Measurements from ENCODE around the gene TBX10.

TBX10 gene

GRCh38 chr11:67657300-67657699 is 17.7 kb upstream of the TBX10 start:
- no peak overlapping the region for H3K23ac ChIP-seq (ENCODE audit: low read length)
- H4K8ac ChIP-seq (ENCODE audit: low read depth, low read length): no peak overlapping the region
- no CpG with 5 or more reads among the region's 3 CpGs for WGBS (ENCODE audit: extremely low coverage, insufficient coverage, insufficient read length)

GRCh38 chr11:67656278-67656922 is 16.8 kb upstream of the TBX10 start:
- Histone ChIP-seq H3K14ac (ENCODE audit: low read length) (no peak overlapping the region), H3K9ac (ENCODE audit: low read length) (no peak overlapping the region), H2BK5ac (ENCODE audit: low read depth, low read length, poor library complexity) (no peak overlapping the region), H3K27ac (ENCODE audit: low read depth, low read length) (no peak overlapping the region), H3K4me2 (ENCODE audit: low read length) (no peak overlapping the region), H3K23ac (ENCODE audit: low read length) (no peak overlapping the region), H3K79me2 (ENCODE audit: control insufficient read depth, insufficient read depth, low read length, poor library complexity) (no peaks in the 10 kb centered on the region), H3K4me1 (ENCODE audit: control insufficient read depth in 1 of 2, insufficient read depth in 2 of 2, low read length in 2 of 2) (no peaks in the 10 kb centered on the region), H2AK5ac (ENCODE audit: low read length) (no peak overlapping the region), H4K91ac (ENCODE audit: low read depth, low read length) (no peak overlapping the region), H3K4me3 (ENCODE audit: low read depth, low read length) (no peak overlapping the region), H3K27me3 (ENCODE audit: insufficient read depth, low read length) (no peaks in the 10 kb centered on the region), H4K8ac (ENCODE audit: low read depth, low read length) (no peak overlapping the region), H3K36me3 (ENCODE audit: control insufficient read depth in 1 of 2, insufficient read depth in 2 of 2, low read length in 2 of 2) (peaks cover 0 to 1% of the 10 kb centered on the region in 2 experiments), H4K12ac (ENCODE audit: low read depth, low read length) (no peak overlapping the region), H3K9me3 (ENCODE audit: insufficient read depth, low read depth, low read length) (peaks cover 8% of the 10 kb centered on the region), H2BK120ac (ENCODE audit: insufficient read depth, low read length, poor library complexity) (no peak overlapping the region), H3K79me1 (ENCODE audit: low read length) (no peaks in the 10 kb centered on the region), H3K4ac (ENCODE audit: low read depth, low read length) (no peak overlapping the region), H2AFZ (ENCODE audit: insufficient read depth, low read length, poor library complexity) (no peak overlapping the region), H3K18ac (ENCODE audit: low read length) (no peak overlapping the region), H2BK12ac (ENCODE audit: low read length) (no peak overlapping the region)
- no CpG with 5 or more reads among the region's 4 CpGs for WGBS (ENCODE audit: extremely low coverage, insufficient coverage, insufficient read length)
- no peak for DNase-seq

More at GRCh38 chr11:67657300-67657699, 17.7 kb upstream of the TBX10 start:
- Histone ChIP-seq H3K9me3 (ENCODE audit: insufficient read depth, low read depth, low read length) (peaks cover 8% of the 10 kb centered on the region), H3K4me1 (ENCODE audit: control insufficient read depth in 1 of 2, insufficient read depth in 2 of 2, low read length in 2 of 2) (no peaks in the 10 kb centered on the region), H2BK120ac (ENCODE audit: insufficient read depth, low read length, poor library complexity) (no peak overlapping the region), H3K4me3 (ENCODE audit: low read depth, low read length) (no peak overlapping the region), H4K91ac (ENCODE audit: low read depth, low read length) (no peak overlapping the region), H3K18ac (ENCODE audit: low read length) (no peak overlapping the region), H2BK12ac (ENCODE audit: low read length) (no peak overlapping the region), H3K27me3 (ENCODE audit: insufficient read depth, low read length) (no peaks in the 10 kb centered on the region), H3K36me3 (ENCODE audit: control insufficient read depth in 1 of 2, insufficient read depth in 2 of 2, low read length in 2 of 2) (peaks cover 0 to 1% of the 10 kb centered on the region in 2 experiments), H2AFZ (ENCODE audit: insufficient read depth, low read length, poor library complexity) (no peak overlapping the region), H2AK5ac (ENCODE audit: low read length) (no peak overlapping the region), H3K79me2 (ENCODE audit: control insufficient read depth, insufficient read depth, low read length, poor library complexity) (no peaks in the 10 kb centered on the region), H3K79me1 (ENCODE audit: low read length) (no peaks in the 10 kb centered on the region), H2BK5ac (ENCODE audit: low read depth, low read length, poor library complexity) (no peak overlapping the region), H3K14ac (ENCODE audit: low read length) (no peak overlapping the region), H3K9ac (ENCODE audit: low read length) (no peak overlapping the region), H3K4ac (ENCODE audit: low read depth, low read length) (no peak overlapping the region), H3K27ac (ENCODE audit: low read depth, low read length) (no peak overlapping the region), H4K12ac (ENCODE audit: low read depth, low read length) (no peak overlapping the region), H3K4me2 (ENCODE audit: low read length) (no peak overlapping the region)
- DNase-seq: no peak

- Histone ChIP-seq H3K9me3 (ENCODE audit: insufficient read depth, low read depth, low read length) (peaks cover 12% of the 10 kb centered on the region), H3K4me1 (ENCODE audit: control insufficient read depth in 1 of 2, insufficient read depth in 2 of 2, low read length in 2 of 2) (no peaks in the 10 kb centered on the region), H4K91ac (ENCODE audit: low read depth, low read length) (no peak overlapping the region), H3K4me2 (ENCODE audit: low read length) (no peak overlapping the region), H4K12ac (ENCODE audit: low read depth, low read length) (no peak overlapping the region), H3K27me3 (ENCODE audit: insufficient read depth, low read length) (no peaks in the 10 kb centered on the region), H3K9ac (ENCODE audit: low read length) (no peak overlapping the region), H2BK12ac (ENCODE audit: low read length) (no peak overlapping the region), H3K79me1 (ENCODE audit: low read length) (no peaks in the 10 kb centered on the region), H3K23ac (ENCODE audit: low read length) (no peak overlapping the region), H4K8ac (ENCODE audit: low read depth, low read length) (no peak overlapping the region), H3K4me3 (ENCODE audit: low read depth, low read length) (no peak overlapping the region), H3K27ac (ENCODE audit: low read depth, low read length) (no peak overlapping the region), H3K4ac (ENCODE audit: low read depth, low read length) (no peak overlapping the region), H3K18ac (ENCODE audit: low read length) (no peak overlapping the region), H3K79me2 (ENCODE audit: control insufficient read depth, insufficient read depth, low read length, poor library complexity) (no peaks in the 10 kb centered on the region), H2AFZ (ENCODE audit: insufficient read depth, low read length, poor library complexity) (no peak overlapping the region), H2BK120ac (ENCODE audit: insufficient read depth, low read length, poor library complexity) (no peak overlapping the region), H3K36me3 (ENCODE audit: control insufficient read depth in 1 of 2, insufficient read depth in 2 of 2, low read length in 2 of 2) (peaks cover 0 to 1% of the 10 kb centered on the region in 2 experiments), H2AK5ac (ENCODE audit: low read length) (no peak overlapping the region), H2BK5ac (ENCODE audit: low read depth, low read length, poor library complexity) (no peak overlapping the region), H3K14ac (ENCODE audit: low read length) (no peak overlapping the region)
- no peak for DNase-seq
- no CpG with 5 or more reads among the region's 9 CpGs for WGBS (ENCODE audit: extremely low coverage, insufficient coverage, insufficient read length)
These were observed 14.7 kb upstream of the TBX10 start for GRCh38 chr11:67654225-67654624.

- no peak overlapping the region for H2BK12ac ChIP-seq (ENCODE audit: low read length)
- no peak overlapping the region for H4K91ac ChIP-seq (ENCODE audit: low read depth, low read length)
- H3K9ac ChIP-seq (ENCODE audit: low read length): no peak overlapping the region
- peaks cover 12% of the 10 kb centered on the region for H3K9me3 ChIP-seq (ENCODE audit: insufficient read depth, low read depth, low read length)
- H3K27ac ChIP-seq (ENCODE audit: low read depth, low read length): no peak overlapping the region
- no peak for DNase-seq
- no CpG with 5 or more reads among the region's 15 CpGs for WGBS (ENCODE audit: extremely low coverage, insufficient coverage, insufficient read length)
- H4K8ac ChIP-seq (ENCODE audit: low read depth, low read length): no peak overlapping the region
- no peak overlapping the region for H3K18ac ChIP-seq (ENCODE audit: low read length)
- H4K12ac ChIP-seq (ENCODE audit: low read depth, low read length): no peak overlapping the region
- H2BK5ac ChIP-seq (ENCODE audit: low read depth, low read length, poor library complexity): no peak overlapping the region
- H3K4me1 ChIP-seq (ENCODE audit: control insufficient read depth in 1 of 2, insufficient read depth in 2 of 2, low read length in 2 of 2): no peaks in the 10 kb centered on the region
- H3K79me2 ChIP-seq (ENCODE audit: control insufficient read depth, insufficient read depth, low read length, poor library complexity): no peaks in the 10 kb centered on the region
- no peaks in the 10 kb centered on the region for H3K79me1 ChIP-seq (ENCODE audit: low read length)
- H3K36me3 ChIP-seq (ENCODE audit: control insufficient read depth in 1 of 2, insufficient read depth in 2 of 2, low read length in 2 of 2): peaks cover 0 to 1% of the 10 kb centered on the region in 2 experiments
- H2AFZ ChIP-seq (ENCODE audit: insufficient read depth, low read length, poor library complexity): no peak overlapping the region
- H3K4me3 ChIP-seq (ENCODE audit: low read depth, low read length): no peak overlapping the region
- no peak overlapping the region for H3K4ac ChIP-seq (ENCODE audit: low read depth, low read length)
- H3K14ac ChIP-seq (ENCODE audit: low read length): no peak overlapping the region
- H3K23ac ChIP-seq (ENCODE audit: low read length): no peak overlapping the region
- H2BK120ac ChIP-seq (ENCODE audit: insufficient read depth, low read length, poor library complexity): no peak overlapping the region
- H2AK5ac ChIP-seq (ENCODE audit: low read length): no peak overlapping the region
- no peak overlapping the region for H3K4me2 ChIP-seq (ENCODE audit: low read length)
- no peaks in the 10 kb centered on the region for H3K27me3 ChIP-seq (ENCODE audit: insufficient read depth, low read length)
These were observed 13.6 kb upstream of the TBX10 start for GRCh38 chr11:67652965-67653845.
